ENCODE results near the gene CD180.

GRCh38 chr5:67215519-67216471 lies 19.2 kb upstream of the CD180 start:
- TF ChIP-seq, protein P1, sequence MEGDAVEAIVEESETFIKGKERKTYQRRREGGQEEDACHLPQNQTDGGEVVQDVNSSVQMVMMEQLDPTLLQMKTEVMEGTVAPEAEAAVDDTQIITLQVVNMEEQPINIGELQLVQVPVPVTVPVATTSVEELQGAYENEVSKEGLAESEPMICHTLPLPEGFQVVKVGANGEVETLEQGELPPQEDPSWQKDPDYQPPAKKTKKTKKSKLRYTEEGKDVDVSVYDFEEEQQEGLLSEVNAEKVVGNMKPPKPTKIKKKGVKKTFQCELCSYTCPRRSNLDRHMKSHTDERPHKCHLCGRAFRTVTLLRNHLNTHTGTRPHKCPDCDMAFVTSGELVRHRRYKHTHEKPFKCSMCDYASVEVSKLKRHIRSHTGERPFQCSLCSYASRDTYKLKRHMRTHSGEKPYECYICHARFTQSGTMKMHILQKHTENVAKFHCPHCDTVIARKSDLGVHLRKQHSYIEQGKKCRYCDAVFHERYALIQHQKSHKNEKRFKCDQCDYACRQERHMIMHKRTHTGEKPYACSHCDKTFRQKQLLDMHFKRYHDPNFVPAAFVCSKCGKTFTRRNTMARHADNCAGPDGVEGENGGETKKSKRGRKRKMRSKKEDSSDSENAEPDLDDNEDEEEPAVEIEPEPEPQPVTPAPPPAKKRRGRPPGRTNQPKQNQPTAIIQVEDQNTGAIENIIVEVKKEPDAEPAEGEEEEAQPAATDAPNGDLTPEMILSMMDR (IDR thresholded peaks at IDR 0.05) = no peak
- TF ChIP-seq POLR2A (IDR thresholded peaks at IDR 0.05) = no peak

Data from heart left ventricle (tissue), 13 donors.